ENCODE results near the gene SUGP1.

- TF ChIP-seq CTCF (optimal IDR thresholded peaks at IDR 0.05 in 1 of 3, IDR thresholded peaks at IDR 0.05 in 1 of 3, conservative IDR thresholded peaks at IDR 0.05 in 1 of 3; ENCODE audit: extremely low read depth in 1 of 3, insufficient read depth in 2 of 3, low read length in 3 of 3) (no peak), EZH2 (IDR thresholded peaks at IDR 0.05; ENCODE audit: low read length) (no peak)
Observed at GRCh38 chr19:19341026-19341425, 20.7 kb upstream of the SUGP1 start.
